Erythroblast (primary cell): Measurements from ENCODE around the gene SCUBE1.

ENCODE experiments used
- GATA1 ChIP-seq: IDR thresholded peaks from 2 replicates; pipeline ENCODE4 v1.6.1; 2011; ENCODE audit warnings: low read depth, mild to moderate bottlenecking, control low read depth, low read length, moderate library complexity
- POLR2A ChIP-seq: IDR thresholded peaks from 2 replicates; pipeline ENCODE4 v1.6.1; 2011; ENCODE audit warnings: mild to moderate bottlenecking, low read length

DNA sequence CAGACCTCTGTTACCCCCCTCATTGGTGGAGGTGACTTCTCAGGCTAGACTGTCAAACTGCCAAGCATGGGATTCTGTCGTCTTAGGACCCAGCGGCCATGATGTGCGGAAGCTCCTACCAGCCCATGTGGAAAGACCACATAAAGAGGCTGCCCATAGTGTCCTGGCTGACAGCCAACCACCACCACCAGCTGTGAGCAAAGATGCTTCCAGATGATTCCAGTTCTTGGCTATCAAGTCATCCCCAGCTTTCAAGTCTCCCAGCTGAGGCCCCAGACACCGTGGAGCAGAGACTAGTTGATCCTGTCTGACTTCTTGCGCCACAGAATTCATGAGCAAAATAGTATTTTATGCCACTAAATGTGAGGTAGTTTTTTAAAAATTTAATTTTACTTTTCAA lies 32.9 kb downstream of the SCUBE1 start:
- no peak for TF ChIP-seq POLR2A
- no peak for TF ChIP-seq GATA1
